ENCODE results near the gene NLRC3.

The NLRC3 gene

DNA sequence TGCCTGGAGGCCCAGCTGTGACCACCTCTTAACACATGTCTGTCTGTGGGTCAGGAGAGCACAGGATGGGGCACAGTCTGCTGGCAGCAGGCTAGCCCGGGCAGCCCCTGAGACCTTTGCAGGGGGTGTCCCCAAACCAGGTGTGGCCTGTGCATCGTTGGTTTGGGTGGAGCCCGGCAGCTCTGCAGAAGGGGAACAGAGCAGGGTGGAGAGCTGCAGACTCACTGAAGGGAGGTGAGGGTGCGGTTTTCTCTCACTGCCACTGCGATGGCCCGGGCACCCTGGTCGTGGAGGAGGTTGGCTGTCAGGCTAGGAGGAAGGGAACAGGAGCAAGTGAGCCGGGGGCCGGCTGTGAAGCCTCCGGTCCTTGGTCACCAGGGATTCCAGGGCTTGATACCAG is 28.8 kb downstream of the NLRC3 start:
- DNase-seq: no peak

DNA sequence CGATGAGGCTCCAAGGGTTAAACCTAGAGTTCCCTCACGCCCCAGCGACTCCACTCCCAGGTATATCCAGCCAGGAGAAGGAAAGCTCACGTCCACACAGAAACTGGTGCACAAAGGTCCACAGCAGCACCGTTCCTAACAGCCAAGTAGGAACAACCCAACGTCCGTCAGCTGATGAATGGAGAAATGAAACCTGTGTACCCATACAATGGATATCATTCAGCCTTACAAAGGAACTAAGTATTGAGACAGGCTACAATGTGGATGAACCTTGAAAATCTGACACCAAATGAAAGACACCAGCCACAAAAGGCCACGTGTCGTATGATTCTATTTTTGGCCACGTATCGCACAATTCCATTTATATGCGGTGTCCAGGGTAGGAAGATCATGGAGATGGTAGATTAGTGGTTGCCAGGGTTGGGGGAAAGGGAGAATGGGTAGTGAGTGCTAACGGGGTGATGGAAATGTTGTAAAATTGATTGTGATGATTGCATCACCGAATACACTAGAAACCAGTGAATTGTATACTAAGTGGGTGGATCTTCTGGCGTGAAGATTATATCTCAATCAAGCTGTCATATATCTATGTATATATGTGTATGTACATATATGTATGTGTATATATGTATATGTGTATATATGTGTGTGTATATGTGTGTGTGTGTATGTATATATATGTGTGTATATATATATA is 30.1 kb downstream of the NLRC3 start:
- no peak for DNase-seq

DNA sequence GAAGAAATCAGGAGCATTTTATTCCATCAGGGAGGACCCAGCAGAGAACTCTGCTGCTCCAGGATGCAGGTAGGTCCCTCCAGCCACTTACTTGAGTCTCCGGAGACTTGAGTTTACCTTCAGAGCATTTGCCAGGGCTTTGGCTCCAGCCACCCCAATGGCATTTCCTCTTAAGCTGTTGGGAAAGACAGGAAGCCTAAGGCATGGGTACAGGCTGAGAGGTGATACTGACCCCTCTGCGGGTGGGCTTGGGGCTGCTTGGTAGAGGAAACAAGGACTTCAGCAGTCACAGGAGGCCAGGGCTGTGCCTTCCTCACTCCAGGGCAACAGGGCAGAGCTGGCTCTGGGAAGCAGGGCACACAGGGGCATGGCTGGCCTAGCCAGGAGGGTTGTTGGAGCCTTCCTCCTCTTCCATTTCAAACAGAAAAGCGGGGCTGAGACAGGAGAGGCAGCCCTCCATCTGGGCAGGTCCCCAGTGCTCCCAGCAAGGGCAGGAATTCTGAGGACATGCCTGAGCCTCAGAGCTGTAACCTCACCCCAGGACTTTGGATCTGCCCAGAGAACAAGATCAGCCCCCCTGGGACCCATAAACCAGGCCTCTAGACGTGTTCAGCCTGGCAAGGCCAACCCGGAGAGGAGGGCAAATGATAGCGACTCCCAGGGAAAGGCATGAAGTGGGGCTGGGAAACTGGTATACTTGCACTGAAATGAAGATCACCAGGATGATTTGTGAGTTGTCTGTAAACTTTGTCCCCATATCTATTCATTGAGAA is 34.4 kb downstream of the NLRC3 start:
- DNase-seq: no peak

DNA sequence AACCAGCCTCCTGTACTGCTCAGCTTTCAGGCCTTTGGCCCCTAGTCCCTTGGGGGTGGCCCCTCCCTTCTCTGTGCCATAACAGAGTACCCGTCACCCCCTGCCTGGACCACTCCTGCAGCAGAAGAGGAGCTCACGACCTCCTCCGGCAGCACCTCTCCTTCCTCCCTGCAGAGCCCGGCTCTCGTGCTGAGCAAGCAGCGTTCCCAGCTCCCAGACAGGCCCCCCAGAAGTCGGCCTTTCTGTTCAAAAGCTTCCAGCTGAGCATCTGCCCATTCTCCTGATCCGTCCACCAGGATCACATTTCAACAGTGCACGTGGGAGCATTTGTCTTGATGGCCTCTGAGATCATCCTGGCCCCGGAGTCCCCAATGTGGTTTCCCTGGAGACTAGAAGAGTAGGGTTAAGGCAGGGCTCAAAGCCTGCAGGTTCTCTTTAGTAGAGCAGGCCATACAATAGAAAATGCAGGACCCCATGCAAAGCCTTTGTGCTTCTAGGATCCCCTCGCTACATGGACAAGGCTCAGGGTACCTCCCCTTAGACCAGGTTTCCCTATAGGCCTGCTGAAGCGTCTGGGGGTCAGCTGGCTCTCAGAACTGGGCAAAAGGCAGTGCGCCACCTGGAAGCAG is 35.6 kb downstream of the NLRC3 start:
- DNase-seq: no peak

DNA sequence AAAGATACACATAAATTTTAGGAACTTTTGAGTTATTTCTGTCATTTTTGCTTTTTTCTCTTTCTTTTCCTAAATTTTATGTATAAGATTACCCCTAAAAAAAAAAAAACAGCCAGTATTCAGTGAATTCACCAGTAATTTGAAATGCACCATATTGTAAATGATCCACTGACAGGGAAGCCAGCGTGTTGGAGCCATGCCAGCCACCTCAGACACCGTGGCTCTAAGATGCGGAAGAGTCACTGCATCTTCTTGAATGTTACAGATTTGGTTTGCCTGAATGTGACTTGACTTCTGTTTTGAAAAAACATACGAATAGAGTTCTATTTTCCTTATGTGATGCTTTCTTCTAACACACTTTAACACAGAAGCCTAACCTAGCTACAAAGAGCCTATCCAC is 39.0 kb downstream of the NLRC3 start:
- DNase-seq: no peak

DNA sequence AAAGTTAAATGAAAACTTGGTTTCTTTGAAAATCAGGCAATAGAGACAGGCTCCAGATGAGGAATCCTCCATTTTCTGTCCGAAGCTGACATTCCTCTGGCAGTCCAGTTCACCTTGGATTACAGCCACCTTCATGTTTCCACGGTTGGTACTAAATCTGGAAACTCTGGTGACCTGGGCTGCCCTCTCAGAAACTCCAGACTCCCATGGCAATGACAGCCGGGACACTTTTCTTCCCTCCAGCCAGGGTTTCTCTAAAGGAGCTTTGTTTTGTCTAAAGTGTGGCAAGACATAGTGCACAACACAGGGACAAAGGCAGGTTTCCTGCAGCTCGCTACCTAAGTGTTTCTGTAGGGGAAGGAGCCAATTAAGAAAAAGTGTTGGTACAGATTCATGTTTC is 40.4 kb downstream of the NLRC3 start:
- DNase-seq: peak in 10 of 58 donors; percentile 4 to 46 (median 12)

DNA sequence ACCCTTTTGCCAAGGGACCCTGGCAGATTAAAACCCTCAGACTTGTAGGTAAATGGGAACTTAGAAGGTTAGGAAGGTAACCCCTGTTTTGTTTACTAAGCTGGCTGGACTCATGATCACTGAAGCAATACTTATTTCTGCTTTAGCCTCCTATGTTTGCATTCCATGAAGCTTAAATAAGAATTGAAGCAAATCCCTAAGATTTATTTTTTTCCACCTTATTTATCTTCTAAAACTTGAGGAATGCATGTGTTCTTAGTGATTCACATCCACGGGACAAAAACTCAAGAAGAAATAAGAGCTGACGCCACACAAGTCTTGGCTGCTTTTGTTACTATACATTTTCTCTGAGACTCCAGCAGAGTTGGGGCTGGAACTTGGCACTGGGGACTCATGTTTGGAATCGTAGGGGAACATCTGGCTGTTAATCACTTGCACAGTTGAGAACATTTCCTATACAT is 40.9 kb downstream of the NLRC3 start:
- no peak for DNase-seq

DNA sequence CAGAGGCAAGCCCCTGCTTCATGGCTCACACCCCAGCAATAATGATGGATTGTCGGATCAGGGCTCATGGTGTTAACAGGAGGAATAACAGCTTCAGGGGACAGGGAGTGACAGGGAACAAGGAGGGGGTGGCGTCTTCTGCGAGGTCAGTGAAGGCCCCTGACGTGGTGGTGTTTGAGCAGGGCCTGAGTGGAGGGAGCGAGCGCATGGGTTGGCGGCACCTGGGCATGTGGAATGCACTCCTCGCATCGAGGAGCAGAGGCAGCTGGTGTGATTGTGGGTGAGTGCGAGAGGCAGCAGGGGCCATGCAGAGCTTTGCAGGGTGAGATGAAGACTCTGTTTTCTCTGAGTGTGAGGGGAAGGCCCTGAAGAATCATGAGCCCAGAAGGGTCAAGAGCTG is 43.1 kb downstream of the NLRC3 start:
- DNase-seq: no peak

DNA sequence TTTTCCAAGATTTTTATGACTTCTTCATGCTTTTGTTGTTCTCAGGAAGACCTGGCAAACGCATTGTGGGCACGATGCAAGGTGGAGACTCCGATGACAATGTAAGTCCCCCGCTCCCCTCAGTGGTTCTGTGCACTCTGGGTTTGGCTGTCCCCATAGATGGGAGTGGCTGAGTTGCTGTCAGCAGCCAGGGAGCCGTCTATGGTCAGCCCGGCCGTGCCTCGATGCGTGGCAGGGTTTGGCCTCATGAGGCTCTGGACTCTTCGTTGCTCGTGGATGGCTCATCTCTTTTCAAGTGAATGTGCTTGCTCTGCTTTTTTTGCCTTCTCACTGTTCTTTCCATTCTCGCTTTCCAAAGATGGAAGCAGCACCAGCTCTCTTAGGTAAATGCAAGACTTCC is 44.5 kb downstream of the NLRC3 start:
- DNase-seq: no peak

DNA sequence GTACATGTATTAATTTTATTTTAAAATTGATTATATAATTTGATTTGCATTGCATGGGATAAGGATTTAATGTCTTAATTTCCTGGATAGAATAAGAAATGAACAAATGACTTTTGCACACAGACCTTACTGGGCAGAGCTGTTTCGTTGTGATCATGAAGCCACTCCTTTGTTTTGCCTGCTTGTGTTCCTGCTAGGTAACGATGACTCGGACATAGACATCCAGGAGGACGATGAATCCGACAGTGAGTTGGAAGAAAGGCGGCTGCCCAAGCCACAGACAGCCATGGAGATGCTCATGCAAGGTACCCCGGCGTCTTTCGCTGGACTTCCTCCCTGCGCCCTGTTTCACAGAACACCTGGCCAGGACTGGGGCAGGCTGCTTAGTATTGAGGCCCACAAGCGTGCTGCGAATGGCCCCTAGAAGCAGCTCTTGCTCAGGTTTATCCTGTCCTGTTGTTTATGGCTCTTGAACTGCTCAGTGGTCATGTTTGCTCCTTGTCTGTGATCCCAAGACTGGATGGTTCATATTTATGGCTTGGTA is 46.8 kb downstream of the NLRC3 start:
- DNase-seq: no peak

DNA sequence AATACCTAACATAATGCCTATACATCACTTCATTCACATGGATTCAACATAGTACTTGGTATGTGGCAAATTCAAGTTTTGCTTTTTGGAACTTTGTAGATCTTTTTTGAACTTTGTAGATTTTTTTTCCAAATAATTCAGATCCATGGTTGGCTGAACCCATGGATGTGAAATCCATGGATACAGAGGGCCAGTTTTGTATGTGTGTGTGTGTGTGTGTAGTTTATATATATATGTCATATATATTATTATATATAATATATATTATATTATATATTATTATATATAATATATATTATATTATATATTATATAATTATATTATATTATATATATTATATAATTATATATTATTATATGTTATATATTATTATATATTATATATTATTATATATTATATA is 48.0 kb downstream of the NLRC3 start:
- DNase-seq: no peak

DNA sequence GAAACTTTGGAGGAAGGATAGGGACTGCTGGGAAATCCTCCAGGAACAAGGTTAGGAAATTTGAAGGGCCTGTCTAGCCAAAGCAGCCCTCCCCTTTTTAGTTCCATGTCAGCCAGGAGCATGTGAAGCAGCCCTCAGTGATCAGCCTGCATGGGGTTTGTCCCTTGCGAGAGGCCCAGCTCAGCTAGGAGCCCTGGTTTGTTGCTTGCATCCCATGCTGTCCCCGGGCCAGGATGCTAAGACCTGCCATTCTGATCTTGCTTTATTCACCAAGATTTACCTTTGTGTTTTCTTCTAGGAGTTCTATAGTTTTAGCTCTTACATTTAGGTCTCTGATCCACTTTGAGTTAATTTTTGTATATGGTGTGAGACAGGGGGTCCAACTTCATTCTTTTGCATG is 48.8 kb downstream of the NLRC3 start:
- no peak for DNase-seq

DNA sequence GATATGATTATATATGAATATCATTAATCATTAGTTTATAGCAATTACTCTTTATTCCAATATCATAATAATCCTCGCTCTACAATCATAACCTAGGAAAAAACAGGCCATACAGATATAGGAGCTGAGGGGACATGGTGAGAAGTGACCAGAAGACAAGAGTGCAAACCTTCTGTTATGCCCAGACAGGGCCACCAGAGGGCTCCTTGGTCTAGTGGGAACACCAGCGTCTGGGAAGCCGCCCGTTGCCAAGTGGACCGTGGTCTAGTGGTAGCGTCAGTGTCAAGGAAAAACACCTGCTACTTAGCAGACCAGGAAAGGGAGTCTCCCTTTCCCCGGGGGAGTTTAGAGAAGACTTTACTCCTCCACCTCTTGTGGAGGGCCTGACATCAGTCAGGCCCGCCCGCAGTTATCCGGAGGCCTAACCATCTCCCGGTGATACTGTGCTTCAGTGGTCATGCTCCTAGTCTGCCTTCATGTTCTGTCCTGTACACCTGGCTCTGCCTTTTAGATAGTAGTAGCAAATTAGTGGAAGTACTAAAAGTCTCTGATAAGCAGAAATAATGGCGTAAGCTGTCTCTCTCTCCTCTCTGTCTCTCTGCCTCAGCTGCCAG is 49.9 kb downstream of the NLRC3 start:
- peak in 46 of 58 donors; percentile 1 to 82 (median 34) for DNase-seq

DNA sequence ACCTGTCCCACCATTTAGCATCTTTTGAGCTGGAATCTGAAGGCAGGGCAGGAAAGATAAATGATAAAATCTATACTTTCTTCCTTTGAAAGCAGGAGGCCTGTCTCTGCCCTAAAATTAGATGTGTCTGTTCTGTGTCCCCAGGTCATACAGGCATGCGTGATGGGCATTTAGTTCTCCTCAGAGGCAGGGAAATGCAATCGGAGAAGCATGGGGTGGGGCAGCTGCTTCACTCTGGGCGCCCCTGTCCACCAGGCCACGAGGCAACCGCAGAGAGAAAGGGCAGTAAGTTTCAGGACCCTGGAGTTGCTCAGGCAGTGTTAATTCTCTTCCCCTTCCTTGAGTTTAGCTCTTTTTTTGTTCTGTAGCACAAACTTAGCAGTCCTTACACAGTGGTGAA is 51.3 kb downstream of the NLRC3 start:
- no peak for DNase-seq

DNA sequence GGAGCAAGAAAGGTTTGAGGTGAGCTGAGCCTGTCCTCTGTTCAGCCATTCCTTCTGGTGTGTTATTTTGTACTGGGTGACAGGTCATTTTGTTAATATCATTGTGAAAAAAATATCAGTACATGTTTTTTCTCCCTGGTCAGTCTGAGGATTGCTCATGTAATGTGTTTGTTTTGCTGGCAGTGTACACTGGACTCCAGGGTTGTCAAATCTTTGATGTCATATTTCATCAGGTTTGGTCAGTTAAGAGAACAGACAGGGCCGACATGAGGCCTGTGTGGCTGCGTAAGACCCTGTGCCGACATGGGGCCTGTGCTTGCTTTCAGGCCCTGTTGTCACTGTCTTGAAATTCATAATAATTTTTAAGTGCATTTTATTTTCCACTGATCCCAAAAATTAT is 53.9 kb downstream of the NLRC3 start:
- no peak for DNase-seq

DNA sequence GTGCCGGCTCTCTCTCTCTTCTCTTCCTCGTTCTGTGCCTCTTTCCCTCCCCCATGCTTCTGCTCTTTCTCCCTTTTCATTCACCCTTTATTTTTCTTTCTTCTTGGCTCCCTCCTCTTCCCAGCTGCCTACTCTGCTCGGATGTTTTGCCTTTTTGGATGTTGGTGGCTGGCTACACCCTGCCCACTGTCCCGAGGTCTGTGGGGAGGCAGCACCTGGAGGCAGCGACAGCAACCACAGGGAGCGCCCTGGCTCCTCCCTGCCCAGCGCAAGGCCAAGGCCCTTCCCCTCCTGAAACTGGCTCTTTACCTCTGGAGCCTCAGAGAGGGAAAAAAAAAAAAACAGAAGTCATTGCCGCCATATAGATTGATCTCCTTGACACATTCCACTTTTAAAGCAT is 56.4 kb downstream of the NLRC3 start:
- no peak for DNase-seq

DNA sequence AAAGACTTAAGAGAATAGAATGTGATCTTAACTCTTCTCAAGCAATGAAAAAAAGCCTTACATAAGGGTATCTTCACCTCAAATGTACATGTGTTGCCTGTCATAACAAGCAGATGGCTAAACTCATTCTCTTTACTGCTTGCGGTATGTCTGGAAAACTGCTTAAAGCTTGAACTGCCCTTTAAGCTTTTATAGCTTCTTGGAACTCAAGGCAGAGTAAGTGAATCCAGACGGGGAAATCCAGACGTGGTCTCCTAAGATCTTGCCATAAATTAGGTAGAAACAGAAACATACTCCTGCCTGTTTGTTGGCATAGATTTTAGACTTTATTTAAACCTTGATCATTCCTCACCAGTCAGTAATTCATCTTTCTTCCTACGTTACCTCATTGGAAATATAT is 56.8 kb downstream of the NLRC3 start:
- DNase-seq: no peak

DNA sequence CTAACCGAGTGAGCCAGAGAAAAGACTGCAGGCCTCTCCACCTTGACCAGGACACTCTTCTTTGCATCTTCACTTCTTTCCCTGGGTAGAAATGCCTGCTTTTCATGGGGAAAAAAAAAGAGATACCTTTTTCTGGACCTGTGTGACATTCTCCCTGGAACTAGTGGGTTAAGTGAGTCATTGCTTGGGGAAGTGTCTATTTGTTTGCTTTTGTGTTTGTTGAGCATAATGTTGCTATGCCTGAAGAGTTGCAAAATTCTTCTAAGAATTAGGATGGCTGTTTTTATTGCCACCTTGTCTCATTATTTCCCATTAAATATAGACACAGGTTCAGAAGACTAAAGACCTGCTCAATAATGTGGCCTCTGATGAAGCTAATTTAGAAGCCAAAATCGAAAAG is 57.6 kb downstream of the NLRC3 start:
- no peak for DNase-seq

DNA sequence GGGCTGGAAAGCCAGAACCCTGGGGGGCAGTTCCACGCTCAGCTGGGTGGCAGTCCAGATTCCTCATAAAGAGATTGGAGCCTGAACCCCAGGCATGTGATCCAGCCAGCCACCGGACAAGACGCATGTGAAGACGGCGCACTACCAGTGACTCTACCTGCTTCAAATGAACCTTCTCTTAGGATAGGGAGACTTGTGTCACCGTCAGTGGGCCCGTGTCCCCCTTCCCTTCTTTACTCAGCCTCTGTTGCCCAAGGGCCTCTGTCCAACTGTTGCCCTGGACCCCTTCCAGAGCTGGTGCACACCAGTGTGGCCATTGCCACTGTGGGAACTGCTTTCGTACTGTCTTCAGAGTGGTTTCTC is 58.2 kb downstream of the NLRC3 start:
- DNase-seq: no peak

DNA sequence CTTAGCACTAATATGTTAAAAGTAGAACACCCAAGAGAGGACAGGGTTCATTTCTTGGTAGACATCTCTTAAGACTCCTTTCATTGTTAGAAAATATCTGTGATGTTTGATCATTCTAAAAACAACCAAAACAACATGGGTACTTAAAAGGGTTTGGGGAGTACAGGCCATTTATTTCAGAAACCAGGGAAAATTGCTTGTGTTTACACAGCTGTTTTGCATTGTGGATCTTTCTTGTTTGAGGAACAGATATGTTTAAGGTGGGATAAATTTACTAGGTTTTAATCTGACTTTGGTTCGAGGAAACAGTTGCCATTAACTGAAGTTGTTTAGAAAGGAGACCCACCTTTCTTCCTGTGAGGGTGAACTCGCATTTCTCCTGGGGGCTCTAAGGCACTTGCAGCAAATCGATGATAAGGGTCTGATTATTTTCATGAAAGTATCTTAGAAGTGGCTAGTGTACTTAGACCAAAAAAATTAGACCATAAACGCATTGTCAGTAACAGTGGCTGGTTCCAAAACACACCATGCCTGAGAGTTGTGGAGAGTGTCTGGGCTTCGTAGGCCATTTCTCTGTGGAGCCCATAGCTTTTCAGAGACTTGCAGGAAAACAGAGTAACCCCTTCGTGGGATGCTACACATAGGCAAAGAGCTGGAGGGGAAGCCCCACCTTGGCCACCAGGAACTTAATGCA is 58.8 kb downstream of the NLRC3 start:
- DNase-seq: no peak

DNA sequence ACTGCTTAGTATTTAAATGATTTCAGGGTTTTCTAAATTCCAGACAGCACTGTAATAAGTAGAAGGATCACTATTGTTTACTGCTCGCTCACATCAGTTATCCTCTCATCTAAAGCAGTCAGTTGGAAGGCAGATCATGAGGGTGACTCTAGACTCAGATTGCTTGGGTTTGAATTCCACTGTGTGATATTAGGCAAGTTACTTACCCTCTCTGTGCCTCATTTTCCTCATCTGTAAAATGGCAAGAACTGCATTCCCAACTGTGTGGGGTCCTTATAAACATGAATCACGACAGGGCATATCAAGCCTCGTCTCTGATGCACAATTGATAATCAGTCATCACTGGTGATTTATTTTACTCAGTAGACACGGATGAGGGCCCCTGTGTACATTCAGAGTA is 61.3 kb downstream of the NLRC3 start:
- no peak for DNase-seq

Data from anterior cingulate cortex (tissue), 58 donors.